ENCODE data around the gene KDM1B. TPM values are rescaled to one million over a fixed set of nuclear protein-coding genes. Genes with fewer than 3 reads are reported as not detected.

KDM1B gene
- total and polyA plus RNA-seq, 9 of the 15 experiments (the other 6 are each of a cell fraction or from before 2014, with no cell fraction given): 1.4 to 58.9 (median 36.3) TPM

DNA sequence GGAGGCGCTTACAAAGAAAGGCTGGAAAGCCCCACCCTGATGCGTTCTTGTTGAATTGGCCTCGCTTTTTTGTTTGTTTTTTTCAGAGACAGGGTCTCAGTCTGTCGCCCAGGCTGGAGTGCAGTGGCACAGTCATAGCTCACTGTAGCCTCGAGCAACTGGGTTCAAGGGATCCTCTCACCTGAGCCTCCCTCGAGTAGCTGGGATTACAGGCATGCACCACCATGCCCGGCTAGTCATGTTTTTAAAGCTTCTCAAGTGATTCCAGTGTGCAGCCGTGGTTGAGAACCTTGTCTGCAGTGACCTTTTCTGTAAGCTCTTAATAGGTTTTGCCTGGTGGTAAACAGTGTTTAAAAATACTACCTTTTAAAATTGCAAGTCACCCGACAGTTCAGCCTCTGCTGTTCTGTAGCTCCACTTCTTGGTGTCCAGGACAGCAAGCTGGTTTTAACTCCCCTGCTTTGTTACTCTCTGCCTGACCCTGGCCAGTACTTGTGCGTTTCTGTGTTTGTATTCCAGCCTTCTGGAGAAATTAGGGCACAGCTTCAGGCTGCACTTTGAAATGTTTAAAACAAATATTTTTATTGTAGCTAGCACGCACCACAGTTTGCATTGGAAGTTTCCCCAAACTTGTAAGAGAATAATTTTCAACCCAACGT lies 54.4 kb downstream of the KDM1B start:
- Histone ChIP-seq H3K79me2 (ENCODE audit: control insufficient read depth, insufficient read depth, low read length) (no peaks in the 10 kb centered on the region), H3K4me2 (ENCODE audit: insufficient read depth, low read length) (no peak overlapping the region), H3K9ac (ENCODE audit: insufficient read depth in 1 of 2, low read depth in 2 of 2, low read length in 2 of 2) (0 out of 4 replicates have a peak overlapping the region, but pooled peaks of 1 of the 2 experiments have one; percentile 34), H3K9me1 (ENCODE audit: control insufficient read depth, insufficient read depth, low read length) (no peaks in the 10 kb centered on the region), H3K9me3 (replicated peaks; ENCODE audit: control insufficient read depth, insufficient read depth, low read depth, low read length) (no peaks in the 10 kb centered on the region), H3K36me3 (ENCODE audit: control insufficient read depth, insufficient read depth, low read length) (peaks cover 30% of the 10 kb centered on the region; the same call in 2 of the 3 replicates), H4K20me1 (replicated peaks; ENCODE audit: control insufficient read depth, insufficient read depth, low read length) (no peaks in the 10 kb centered on the region), H3K27me3 (ENCODE audit: control insufficient read depth in 2 of 2, insufficient read depth in 2 of 2, low read length in 2 of 2) (no peaks in the 10 kb centered on the region), H3K4me1 (replicated peaks in 1 of 2; ENCODE audit: control insufficient read depth in 2 of 2, insufficient read depth in 2 of 2, low read length in 2 of 2) (no peaks in the 10 kb centered on the region), H2AFZ (ENCODE audit: low read depth, low read length) (no peak overlapping the region), H3K27ac (ENCODE audit: extremely low read depth, low read depth, low read length) (no peak overlapping the region), H3K4me3 (no peak overlapping the region)
- BruUV-seq (replicated peaks): no TSS peak
- intact Hi-C loops (cut with micrococcal nuclease): no loop called here
- DNase-seq (ENCODE audit: extremely low read depth in 1 of 4, low spot score in 3 of 4) (no peak), FAIRE-seq (no peak), ATAC-seq (peak; percentile 50)
- ChIA-PET POLR2A (interaction anchor here (0.6 to 1.1 kb wide), 3 partner anchors 10 to 13 kb away, joined by 3 to 4 read pairs (median 3); no protein-coding TSS in a partner anchor), CTCF (ENCODE audit: low intra/inter-chr PET ratio) (no interaction called here)
- in situ Hi-C loops (cut with MboI): no loop called here
- 73% methylated on average over 12 of the region's 12 CpGs for WGBS (ENCODE audit: insufficient coverage, low coverage, missing lambda C conversion rate)
- TF ChIP-seq MAFG (tag; conservative IDR thresholded peaks at IDR 0.05) (peak; percentile 43), E2F4 (CRISPR knock-in tag; IDR thresholded peaks at IDR 0.05; ENCODE audit: low read depth) (no peak), ZNF589 (CRISPR knock-in tag; IDR thresholded peaks at IDR 0.05; ENCODE audit: low read depth) (no peak), ZNF23 (CRISPR knock-in tag; IDR thresholded peaks at IDR 0.05) (no peak), ZNF668 (CRISPR knock-in tag; IDR thresholded peaks at IDR 0.05) (no peak), ZNF316 (IDR thresholded peaks at IDR 0.05) (peak; percentile 39; the same call in 1 of the 2 replicates), C11orf30 (IDR thresholded peaks at IDR 0.05; ENCODE audit: low read depth) (peak; percentile 55; the same call in 1 of the 2 replicates), NFE2 (IDR thresholded peaks at IDR 0.05; ENCODE audit: low read depth) (peak; percentile 38; the same call in 1 of the 2 replicates), TAL1 (IDR thresholded peaks at IDR 0.05) (no peak), RBM22 (IDR thresholded peaks at IDR 0.05; ENCODE audit: low read depth, low read length, poor library complexity, severe bottlenecking) (no peak), POLR3A (IDR thresholded peaks at IDR 0.05; ENCODE audit: borderline replicate concordance, extremely low read depth, insufficient read depth, insufficient read length) (no peak)
- TF ChIP-seq, protein P1, sequence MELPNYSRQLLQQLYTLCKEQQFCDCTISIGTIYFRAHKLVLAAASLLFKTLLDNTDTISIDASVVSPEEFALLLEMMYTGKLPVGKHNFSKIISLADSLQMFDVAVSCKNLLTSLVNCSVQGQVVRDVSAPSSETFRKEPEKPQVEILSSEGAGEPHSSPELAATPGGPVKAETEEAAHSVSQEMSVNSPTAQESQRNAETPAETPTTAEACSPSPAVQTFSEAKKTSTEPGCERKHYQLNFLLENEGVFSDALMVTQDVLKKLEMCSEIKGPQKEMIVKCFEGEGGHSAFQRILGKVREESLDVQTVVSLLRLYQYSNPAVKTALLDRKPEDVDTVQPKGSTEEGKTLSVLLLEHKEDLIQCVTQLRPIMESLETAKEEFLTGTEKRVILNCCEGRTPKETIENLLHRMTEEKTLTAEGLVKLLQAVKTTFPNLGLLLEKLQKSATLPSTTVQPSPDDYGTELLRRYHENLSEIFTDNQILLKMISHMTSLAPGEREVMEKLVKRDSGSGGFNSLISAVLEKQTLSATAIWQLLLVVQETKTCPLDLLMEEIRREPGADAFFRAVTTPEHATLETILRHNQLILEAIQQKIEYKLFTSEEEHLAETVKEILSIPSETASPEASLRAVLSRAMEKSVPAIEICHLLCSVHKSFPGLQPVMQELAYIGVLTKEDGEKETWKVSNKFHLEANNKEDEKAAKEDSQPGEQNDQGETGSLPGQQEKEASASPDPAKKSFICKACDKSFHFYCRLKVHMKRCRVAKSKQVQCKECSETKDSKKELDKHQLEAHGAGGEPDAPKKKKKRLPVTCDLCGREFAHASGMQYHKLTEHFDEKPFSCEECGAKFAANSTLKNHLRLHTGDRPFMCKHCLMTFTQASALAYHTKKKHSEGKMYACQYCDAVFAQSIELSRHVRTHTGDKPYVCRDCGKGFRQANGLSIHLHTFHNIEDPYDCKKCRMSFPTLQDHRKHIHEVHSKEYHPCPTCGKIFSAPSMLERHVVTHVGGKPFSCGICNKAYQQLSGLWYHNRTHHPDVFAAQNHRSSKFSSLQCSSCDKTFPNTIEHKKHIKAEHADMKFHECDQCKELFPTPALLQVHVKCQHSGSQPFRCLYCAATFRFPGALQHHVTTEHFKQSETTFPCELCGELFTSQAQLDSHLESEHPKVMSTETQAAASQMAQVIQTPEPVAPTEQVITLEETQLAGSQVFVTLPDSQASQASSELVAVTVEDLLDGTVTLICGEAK (IDR thresholded peaks at IDR 0.05): no peak
- TF ChIP-seq, protein P1 (CRISPR knock-in tag; IDR thresholded peaks at IDR 0.05): no peak

All from K562 (cell line).